WI38 (cell line): ENCODE results near the gene MINDY1.

Experiments used
- H3K4me3 ChIP-seq: 2 replicates; pipeline ENCODE4 v1.5.1; 2011; ENCODE audit warnings: low read depth, mild to moderate bottlenecking, control low read depth, low read length
- CTCF ChIP-seq: IDR thresholded peaks from 2 replicates; pipeline ENCODE4 v1.5.1; 2012; ENCODE audit warnings: low read depth, mild to moderate bottlenecking, control low read depth, low read length

Gene MINDY1

DNA sequence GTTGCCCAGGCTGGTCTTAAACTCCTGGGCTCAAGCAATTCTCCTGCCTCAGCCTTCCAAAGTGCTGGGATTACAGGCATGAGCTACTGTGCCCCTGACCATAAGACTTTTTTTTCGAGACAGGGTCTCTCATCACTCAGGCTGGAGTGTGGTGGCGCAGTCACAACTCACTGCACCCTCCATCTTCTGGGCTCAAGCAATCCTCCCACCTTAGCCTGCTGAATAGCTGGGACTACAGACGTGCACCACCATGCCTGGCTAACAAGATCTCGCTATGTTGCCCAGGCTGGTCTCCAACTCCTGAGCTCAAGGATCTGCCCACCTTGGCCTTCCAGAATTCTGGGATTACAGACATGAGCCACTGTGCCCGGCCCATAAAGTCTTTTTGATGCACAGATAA lies 42.8 kb upstream of the MINDY1 start:
- H3K4me3 ChIP-seq: no peak overlapping the region
- no peak for TF ChIP-seq CTCF

- TF ChIP-seq CTCF: no peak
- H3K4me3 ChIP-seq: peak overlapping the region; percentile 65
Observed at GRCh38 chr1:151048645-151049032, 41.9 kb upstream of the MINDY1 start.

DNA sequence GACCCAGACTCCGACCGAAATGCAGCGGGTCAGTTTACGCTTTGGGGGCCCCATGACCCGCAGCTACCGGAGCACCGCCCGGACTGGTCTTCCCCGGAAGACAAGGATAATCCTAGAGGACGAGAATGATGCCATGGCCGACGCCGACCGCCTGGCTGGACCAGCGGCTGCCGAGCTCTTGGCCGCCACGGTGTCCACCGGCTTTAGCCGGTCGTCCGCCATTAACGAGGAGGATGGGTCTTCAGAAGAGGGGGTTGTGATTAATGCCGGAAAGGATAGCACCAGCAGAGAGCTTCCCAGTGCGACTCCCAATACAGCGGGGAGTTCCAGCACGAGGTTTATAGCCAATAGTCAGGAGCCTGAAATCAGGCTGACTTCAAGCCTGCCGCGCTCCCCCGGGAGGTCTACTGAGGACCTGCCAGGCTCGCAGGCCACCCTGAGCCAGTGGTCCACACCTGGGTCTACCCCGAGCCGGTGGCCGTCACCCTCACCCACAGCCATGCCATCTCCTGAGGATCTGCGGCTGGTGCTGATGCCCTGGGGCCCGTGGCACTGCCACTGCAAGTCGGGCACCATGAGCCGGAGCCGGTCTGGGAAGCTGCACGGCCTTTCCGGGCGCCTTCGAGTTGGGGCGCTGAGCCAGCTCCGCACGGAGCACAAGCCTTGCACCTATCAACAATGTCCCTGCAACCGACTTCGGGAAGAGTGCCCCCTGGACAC lies 41.4 kb upstream of the MINDY1 start:
- TF ChIP-seq CTCF: peak; percentile 24; the same call in 1 of the 2 replicates
- H3K4me3 ChIP-seq: peak overlapping the region; percentile 65

- no peak for TF ChIP-seq CTCF
- peak within 1 kb of the TSS; percentile 65 for H3K4me3 ChIP-seq
Observed at GRCh38 chr1:151047591-151047924, 40.9 kb upstream of the MINDY1 start, which contains the start of gene C1orf56. TSS of gene C1orf56 (plus strand) at chr1:151047751. CDS start at chr1:151047848, 97 bp downstream.

- H3K4me3 ChIP-seq: no peak overlapping the region
- no peak for TF ChIP-seq CTCF
Observed at GRCh38 chr1:151043163-151043562, 36.5 kb upstream of the MINDY1 start.

- no peak for TF ChIP-seq CTCF
- no peak overlapping the region for H3K4me3 ChIP-seq
Observed at GRCh38 chr1:151039521-151039920, 32.8 kb upstream of the MINDY1 start.

DNA sequence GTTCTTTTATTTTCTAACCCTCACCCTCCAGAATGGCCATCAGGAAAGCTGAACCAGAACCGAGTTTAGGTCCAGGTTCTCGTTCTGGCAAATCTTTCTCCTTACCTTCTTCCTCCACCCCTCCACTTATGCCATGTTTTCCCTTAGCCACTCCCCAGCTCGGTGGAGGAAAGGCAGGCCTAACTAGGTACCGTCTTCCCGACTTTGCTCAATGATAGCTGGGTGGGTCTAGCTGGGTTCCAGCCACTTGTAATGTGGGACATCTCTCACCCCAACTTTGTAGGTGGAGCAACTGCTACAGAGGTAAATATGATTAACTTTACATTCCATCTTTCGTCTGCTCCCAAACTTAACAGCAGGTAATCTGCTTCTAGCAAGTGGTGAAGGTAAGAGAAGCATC lies 30.3 kb upstream of the MINDY1 start:
- no peak for TF ChIP-seq CTCF
- no peak overlapping the region for H3K4me3 ChIP-seq
